Hematopoietic multipotent progenitor cell treated with erythropoietin and hydrocortisone succinate and interleukin-3 and kit ligand, for 17 days (in vitro differentiated cells): Measurements from ENCODE around the gene LSM2.
"Not testable (repeated sequence)": the region's sequence is repeated elsewhere in the genome, so short reads cannot be mapped to it uniquely, and the experiment has no call there.

Experiments
- DNase-seq: peaks from one replicate; pipeline ENCODE4 v3.0.0-alpha.2; 2015; ENCODE audit warnings: low spot score

The LSM2 gene

DNA sequence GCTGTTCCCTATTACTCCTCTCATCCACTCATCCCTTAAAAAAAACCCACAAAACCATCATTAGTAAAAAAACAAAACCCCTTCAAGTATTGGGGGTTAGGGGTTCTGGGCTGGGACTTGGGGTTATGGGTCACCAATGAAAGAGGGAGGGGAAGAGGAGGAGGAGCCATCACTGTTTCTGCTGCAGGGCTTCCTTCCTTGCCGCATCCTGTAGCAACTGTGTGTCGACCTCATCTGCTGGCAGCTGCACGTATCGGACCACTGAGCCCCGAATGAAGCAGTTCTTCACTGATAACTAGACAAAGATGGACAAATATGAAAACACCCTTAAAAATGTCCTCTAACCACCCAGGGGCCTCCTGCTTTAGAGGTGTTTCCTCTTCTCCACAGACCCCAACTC is 9.2 kb downstream of the LSM2 start:
- DNase-seq, result no peak

DNA sequence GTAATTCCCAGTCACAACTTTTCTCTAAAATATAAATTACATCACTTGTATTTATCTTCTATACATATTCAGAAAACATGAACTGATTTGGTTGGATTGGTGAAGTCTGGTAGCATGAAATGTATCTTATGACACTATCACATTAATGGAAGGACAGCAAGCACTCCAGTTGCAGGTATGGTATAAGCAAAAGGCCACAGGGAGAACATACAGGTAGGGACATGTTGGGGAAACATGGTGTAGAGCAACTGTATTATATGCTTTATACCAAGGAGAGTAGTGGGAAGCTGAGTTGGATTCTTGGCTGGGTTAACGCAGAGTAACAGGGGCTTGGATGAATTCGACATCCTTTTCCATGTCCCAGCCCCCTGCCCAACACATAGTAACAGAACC is 9.8 kb downstream of the LSM2 start:
- DNase-seq, result no peak

DNA sequence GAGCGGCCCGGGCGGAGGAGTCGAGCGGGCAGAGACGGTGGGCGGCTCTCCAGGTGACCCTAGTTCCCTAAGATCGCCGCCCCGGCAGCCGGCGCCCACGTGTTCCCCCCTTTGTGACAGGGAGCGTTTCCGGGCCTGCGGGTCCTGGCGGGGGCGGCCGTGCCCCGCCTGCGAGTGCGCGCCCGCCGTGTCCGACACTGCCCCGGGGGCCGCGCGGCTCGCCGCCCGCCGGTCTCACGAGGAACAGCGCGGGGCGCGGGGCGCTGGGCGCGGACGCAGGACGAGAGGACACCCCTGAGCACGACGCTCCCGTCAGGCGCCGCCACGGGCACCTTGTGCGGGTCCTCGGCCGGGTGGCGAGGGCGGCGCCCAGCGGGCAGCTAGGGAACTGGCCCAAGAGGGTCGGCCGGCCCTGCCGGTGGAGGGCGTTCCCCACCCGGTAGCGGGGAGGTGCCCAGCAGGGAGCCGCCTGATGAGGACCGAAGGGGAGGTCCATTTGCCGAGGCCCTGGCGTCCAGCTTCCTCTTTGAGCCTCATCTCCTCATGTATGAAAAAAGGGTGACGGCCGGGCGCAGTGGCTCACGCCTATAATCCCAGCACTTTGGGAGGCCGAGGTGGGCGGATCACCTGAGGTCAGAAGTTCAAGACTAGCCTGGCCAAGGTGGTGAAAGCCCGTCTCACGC is 11.0 kb downstream of the LSM2 start, which contains the start of gene VARS1:
Gene VARS1, minus strand, starts transcription at position 137 of the 683 bp plus-strand sequence. CDS start 535 bp downstream, outside the sequence.
- peak; percentile 96 for DNase-seq

DNA sequence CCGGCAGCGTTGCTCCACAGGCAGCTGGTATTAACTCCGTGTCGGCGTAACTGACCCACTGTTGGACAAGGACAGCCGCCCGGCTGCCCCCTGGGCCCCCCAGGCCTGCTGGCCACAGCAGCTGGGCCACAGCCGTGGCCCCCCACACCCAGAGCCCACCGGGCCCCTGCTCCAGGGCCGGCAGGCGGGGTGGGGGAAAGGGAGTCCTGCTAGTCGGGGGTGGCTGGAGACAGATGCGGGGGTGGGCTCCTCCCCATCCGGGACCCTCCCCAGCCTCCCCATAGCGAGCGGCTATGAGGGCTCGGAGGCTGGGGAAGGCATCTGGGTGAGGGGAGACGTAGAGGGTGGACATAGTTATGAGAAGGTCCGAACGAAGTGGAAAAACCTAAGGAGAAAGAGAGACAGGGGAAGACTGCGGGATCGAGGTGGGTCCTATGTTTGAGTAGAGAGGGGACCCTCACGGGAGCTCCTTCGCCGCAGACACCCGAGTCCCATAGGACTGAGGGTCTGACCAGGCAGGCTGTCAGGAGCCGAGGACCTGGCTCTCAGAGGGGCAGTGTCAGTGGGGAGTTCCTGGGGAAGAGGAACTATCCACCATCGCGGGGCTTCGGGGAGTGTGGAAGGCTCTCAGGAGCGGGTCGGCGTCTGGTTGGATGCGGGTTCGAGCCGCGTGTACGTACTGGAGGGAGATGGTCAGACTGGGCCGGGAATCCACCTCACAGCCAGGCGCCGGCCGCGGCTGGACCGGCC is 11.7 kb downstream of the LSM2 start:
- no peak for DNase-seq

GRCh38 chr6:31794294-31794865 is 12.4 kb downstream of the LSM2 start:
- DNase-seq, result peak; percentile 27

GRCh38 chr6:31793927-31794245 is 12.9 kb downstream of the LSM2 start:
- not testable (repeated sequence) for DNase-seq

DNA sequence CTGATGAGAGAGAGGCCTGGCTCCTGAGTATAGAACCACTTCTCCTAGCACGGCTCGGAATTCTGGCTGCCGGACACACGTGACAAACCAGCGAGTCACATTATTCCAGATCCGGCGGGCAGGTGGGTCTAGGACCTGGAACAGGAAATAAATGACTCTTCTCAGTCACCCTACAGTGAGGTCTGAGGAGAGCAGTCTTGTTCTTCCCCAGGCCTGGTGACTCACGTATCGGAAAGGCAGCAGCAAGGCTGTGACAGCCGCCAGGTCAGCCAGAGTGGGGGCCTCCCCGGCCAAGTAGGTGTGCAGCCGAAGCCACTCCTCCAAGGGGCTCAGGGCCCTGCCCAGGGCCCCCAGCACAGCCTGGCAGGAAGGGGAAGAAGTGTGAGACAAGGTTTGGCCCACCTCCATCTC is 14.0 kb downstream of the LSM2 start:
- no peak for DNase-seq

GRCh38 chr6:31792090-31792374 is 14.7 kb downstream of the LSM2 start:
- no peak for DNase-seq

- DNase-seq, result peak; percentile 39
Observed at GRCh38 chr6:31791324-31792089, 15.3 kb downstream of the LSM2 start.

DNA sequence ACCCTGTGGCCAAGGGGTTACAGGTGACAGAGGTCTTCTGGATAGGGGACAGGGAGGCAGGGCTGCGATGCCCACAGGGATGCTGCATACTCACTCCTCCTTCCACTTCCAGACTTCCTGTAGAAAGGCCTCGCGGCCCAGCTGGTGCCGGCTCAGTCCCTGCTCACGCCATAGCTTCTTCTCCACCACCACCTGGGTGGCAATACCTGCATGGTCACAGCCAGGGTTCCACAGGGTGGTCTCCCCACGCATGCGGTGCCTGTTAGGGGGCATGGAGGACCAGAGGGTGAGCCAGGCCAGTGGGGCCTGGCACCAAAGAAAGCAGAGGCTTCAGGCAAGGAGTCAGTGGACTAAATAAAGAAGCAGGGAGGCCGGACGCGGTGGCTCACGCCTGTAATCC is 21.3 kb downstream of the LSM2 start:
- DNase-seq, result no peak

GRCh38 chr6:31784098-31784925 is 22.5 kb downstream of the LSM2 start:
- DNase-seq, result no peak

DNA sequence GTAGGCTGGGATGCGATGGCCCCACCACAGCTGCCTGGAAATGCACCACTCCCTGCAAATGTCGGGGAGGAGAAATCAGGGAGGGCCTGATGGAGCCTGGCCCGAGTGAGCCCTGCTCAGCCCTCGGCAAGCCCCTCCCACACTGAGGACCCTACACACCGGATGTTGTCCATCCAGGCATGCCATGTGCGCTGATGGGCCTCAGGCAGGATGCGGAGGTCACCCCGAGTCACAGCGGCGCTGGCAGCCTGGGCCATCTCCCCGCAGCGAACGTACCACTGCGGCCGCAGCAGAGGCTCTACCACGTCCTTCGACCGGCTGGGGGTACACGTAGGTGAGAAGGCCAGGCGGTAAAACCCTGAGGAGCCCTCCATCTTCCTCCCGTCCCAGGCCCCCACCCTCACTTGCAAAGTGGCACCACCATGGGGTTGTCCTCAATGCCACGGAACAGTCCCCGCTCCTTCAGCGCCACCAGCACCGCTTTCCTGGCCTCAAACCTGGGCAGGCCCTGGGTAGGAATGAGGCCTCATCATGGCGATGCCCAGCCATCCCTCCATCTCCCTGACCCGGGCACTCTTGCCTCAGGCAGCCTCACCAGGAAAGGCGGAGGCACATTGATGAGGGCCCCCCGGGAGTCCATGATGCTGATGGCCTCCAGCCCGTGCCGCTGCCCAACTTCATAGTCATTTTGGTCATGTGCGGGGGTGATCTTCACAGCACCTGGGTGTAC is 24.5 kb downstream of the LSM2 start:
- no peak for DNase-seq

DNA sequence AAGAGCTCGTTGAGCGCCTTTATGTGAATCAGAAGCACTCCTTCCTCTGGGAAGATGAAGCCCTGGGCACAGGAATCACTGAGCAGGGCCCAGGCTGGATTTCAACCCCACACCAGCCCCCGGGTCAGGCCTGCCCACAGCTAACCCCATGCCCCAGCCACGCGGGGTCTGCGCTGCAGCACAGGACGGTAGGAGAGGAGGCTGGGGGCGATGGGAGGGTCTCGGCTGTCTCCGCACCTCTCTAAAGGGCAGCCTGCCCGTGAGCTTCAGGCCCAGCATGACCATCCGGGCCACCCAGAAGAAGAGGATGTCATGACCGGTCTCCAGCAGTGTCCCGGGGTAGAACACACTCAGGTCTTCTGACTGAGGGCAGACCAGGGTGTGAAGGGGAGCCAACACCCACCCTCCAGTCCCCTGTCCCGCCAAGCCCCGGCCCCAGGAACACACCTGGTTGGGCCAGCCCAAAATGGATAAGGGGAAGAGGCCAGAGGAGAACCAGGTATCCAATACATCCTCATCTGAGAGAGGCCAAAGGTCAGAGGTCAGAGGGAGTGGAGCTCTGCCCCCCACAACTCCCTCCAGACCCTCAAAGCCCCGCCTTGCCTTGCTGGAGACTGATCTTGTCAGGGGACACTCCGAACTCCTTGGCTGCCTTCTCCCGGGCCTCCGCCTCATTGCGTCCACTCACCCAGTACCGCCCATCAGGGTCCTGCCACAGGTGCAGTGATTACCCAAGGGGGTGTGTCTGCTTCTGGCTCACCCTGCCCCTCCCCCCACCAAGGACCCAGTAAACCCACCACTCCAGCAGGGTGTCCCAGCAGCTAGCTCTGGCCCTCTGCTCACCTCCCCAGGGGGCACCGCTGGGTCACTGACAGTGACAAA is 25.3 kb downstream of the LSM2 start:
- no peak for DNase-seq

DNA sequence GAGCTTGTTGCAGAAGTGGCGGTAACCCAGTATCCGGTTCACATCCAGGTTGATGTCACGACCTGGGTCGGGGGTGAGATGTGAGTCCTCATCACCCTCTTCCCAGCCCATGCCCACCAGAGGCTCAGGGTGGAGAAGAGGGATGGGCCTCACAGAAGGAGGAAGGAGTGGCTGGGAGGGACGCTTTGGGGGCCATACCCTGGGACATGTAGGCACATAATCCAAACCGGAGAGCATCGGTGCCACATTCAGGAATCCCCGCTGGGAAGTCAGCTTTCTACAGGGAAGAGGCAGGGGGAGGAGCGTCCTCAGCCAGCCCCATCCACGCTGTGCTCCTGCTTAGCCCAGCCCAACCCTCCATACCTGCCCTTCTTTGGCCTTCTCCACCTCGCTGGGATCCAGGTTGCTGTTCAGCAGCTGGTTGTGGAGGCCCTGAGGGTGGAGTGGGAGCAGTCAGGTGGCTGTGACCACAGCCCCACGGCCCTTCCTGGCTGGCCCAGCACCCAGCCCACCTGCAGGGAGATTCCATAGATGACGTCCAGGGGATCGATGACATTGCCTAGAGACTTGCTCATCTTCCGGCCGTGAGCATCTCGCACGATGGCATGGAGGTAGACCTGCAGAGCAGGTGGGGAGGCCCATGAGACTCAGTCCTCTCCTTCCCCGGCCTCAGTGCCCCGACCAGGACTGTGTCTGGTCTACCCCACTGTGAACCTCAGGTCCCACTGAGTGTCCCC is 26.1 kb downstream of the LSM2 start:
- no peak for DNase-seq

DNA sequence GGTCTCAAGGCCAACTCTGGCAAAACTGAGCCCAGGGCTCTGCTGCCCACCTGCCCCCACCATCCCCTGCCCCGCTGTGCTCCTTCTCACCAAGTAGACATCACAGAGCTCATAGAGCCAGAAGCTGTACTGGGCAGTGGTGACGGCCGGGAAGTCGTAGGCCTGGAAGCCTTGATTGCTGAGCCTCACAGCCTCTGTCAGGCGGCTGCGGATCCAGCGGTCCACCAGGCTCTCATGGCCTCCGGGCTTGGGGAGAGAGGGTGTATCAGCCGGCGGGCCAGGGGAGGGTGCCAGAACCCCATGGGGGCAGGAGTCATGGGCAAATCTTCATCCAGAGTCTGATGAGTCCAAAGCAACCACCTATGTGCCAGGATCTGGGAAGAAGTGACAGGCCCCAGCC is 26.9 kb downstream of the LSM2 start:
- DNase-seq, result no peak

GRCh38 chr6:31778999-31779885 is 27.5 kb downstream of the LSM2 start:
- DNase-seq, result no peak

GRCh38 chr6:31778193-31778592 is 28.6 kb downstream of the LSM2 start:
- no peak for DNase-seq

DNA sequence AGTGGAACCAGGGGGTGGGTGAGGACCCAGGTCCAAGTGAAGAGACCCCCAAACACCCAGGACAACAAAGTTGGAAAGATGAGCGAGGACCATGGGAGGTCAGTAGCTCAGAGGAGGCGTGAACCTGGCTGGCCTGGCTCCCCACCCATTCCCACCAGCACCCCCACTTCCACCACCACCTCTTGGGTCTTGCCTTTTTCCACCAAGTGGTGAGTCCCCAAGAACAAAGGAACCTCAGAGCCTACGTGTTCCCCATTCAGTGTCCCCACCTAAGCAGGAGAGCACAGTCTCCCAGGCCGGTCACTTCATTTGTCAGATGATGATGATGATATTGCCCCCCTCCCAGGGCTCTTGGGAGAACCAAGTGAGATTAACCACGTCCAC is 29.1 kb downstream of the LSM2 start:
- no peak for DNase-seq
